ENCODE measurements around the gene NLRP1.

NLRP1 gene

DNA sequence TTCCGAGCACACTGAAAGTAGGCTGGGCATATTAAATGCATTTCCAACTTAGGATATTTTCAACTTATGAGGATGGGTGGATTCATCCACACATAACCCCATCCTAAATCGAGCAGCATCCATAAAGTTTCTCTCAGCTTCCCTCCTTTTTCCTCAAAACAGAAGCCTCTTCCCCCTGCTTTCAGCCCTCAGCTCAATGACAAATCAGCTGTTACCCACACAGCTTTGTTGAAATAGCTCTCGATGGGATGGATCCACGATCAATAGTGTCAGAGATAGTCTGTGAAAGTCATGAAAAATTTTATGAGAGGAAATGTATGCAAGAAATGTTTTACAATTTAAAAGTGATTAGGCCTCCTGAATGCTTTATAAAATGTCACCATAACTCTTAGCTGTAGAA, 118.0 kb downstream of the NLRP1 start:
- Histone ChIP-seq H3K27ac (no peak overlapping the region), H3K9me3 (no peaks in the 10 kb centered on the region), H3K4me1 (peaks cover 33% of the 10 kb centered on the region), H3K4me3 (peak overlapping the region; percentile 79; the same call in 1 of the 2 replicates), H3K4me2 (peak overlapping the region; percentile 95), H3K9ac (peak overlapping the region; percentile 90; the same call in 1 of the 2 replicates), H3K36me3 (peaks cover 34% of the 10 kb centered on the region), H4K20me1 (peaks cover 66% of the 10 kb centered on the region), H3K27me3 (no peaks in the 10 kb centered on the region)
- TF ChIP-seq Cebpa-rat (IDR thresholded peaks at IDR 0.05) = no peak

GRCh38 chr17:5464717-5465507, 119.4 kb downstream of the NLRP1 start:
- H3K36me3 ChIP-seq = peaks cover 48% of the 10 kb centered on the region
- H3K9me3 ChIP-seq = no peaks in the 10 kb centered on the region
- H3K4me1 ChIP-seq = peaks cover 33% of the 10 kb centered on the region
- no peak overlapping the region for H3K27ac ChIP-seq
- H3K4me2 ChIP-seq = peak overlapping the region; percentile 95
- H4K20me1 ChIP-seq = peaks cover 79% of the 10 kb centered on the region
- H3K27me3 ChIP-seq = no peaks in the 10 kb centered on the region
- H3K4me3 ChIP-seq = no peak overlapping the region
- H3K9ac ChIP-seq = no peak overlapping the region; the same call in 1 of the 2 replicates
- TF ChIP-seq Cebpa-rat (IDR thresholded peaks at IDR 0.05) = no peak

All from BLaER1 (cell line).